Natural killer cell treated with Interleukin-12 subunit alpha and Interleukin-12 subunit beta and Interleukin-15 and Interleukin-18, amount 100 ng/mL, for 72 hours (primary cell): ENCODE data around the gene BMPR1A. TPM values are rescaled to one million over a fixed set of nuclear protein-coding genes. Genes with fewer than 3 reads are reported as not detected.
"Not testable (repeated sequence)": the region's sequence is repeated elsewhere in the genome, so short reads cannot be mapped to it uniquely, and the experiment has no call there.

ENCODE experiments used
- ATAC-seq, 2 donors: fragments of 150-1000 bp; cut with Tn5 transposase in 1 of 2; sonication (Bioruptor Pico), chemical (Tn5 transposase) in 1 of 2; 2 replicates each; pipeline ENCODE4 v1.10.0; 2021
- DNase-seq: peaks from one replicate; pipeline ENCODE4 v3.0.0; 2022; ENCODE audit warnings: low spot score
- H3K27ac Mint-ChIP-seq, 2 donors: 1 replicate in 1 of 2; 2 replicates in 1 of 2; pipeline ENCODE4 v1.8.0; 2022; ENCODE audit warnings: mixed read lengths in 2 of 2, mild to moderate bottlenecking in 1 of 2, moderate library complexity in 1 of 2
- H3K27me3 Mint-ChIP-seq, 2 donors: 1 replicate in 1 of 2; 2 replicates in 1 of 2; pipeline ENCODE4 v1.8.0; 2022; ENCODE audit warnings: mixed read lengths in 2 of 2
- H3K36me3 Mint-ChIP-seq: one replicate; pipeline ENCODE4 v1.8.0; 2022; ENCODE audit warnings: mixed read lengths
- H3K4me1 Mint-ChIP-seq, 2 donors: 1 replicate in 1 of 2; 2 replicates in 1 of 2; pipeline ENCODE4 v1.8.0; 2022; ENCODE audit warnings: low read depth in 2 of 2, mixed read lengths in 2 of 2, mild to moderate bottlenecking in 1 of 2
- H3K4me3 Mint-ChIP-seq: one replicate; pipeline ENCODE4 v1.8.0; 2022; ENCODE audit warnings: mixed read lengths
- H3K9me3 Mint-ChIP-seq: 2 replicates; pipeline ENCODE4 v1.8.0; 2022; ENCODE audit warnings: mixed read lengths
- total RNA-seq, 2 donors: library from RNA; stranded (reverse); gene quantifications; one replicate each; pipeline ENCODE4 v1.2.3, GENCODE V29; 2022

The BMPR1A gene
- total RNA-seq, 2 donors from 2014 or later: 8.2 to 11.5 TPM

DNA sequence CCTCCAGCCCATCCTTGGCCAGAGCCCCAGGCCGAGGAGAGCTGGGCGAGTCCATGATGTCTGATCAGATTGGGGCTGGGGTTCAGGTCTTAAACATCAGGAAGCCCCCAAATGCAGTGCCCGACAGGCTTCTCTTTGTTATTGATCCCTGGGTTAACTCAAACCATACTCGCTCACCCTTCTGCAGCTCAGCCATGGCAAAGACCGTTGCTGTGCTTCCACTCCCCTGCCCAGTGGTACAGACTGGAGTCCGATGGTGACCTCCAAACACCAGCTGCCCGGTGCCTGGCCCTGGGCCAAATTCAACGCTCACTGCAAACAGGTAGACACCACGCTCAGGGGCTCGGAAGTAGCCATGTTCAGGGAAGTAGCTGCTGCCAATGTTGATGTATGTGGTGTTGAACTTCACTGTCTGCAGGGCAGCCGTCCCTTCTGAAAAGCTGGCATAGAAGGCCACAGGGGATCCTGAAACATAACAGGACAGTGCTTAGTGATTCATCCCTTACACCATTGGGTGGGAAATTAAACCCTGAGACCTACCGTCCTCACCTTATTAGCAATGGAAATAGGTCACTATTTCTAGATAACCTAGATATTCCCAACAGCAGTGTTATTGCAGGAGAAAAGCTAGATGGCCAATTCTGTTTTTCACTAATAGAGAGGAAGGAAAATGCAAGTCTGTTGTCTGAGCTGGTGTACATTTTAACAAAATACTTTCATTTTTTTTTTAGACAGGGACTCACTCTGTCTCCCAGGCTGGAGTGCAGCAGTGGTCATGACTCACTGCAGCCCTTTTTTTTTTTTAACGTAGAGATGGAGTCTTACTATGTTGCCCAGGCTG, 180.5 kb downstream of the BMPR1A start:
- Mint-ChIP-seq H3K36me3 (no peaks in the 10 kb centered on the region), H3K27me3 (no peaks in the 10 kb centered on the region), H3K9me3 (no peaks in the 10 kb centered on the region), H3K27ac (no peak overlapping the region), H3K4me3 (no peak overlapping the region), H3K4me1 (peaks cover 0 to 3% of the 10 kb centered on the region in 2 donors)
- no peak for DNase-seq
- ATAC-seq: no peak

DNA sequence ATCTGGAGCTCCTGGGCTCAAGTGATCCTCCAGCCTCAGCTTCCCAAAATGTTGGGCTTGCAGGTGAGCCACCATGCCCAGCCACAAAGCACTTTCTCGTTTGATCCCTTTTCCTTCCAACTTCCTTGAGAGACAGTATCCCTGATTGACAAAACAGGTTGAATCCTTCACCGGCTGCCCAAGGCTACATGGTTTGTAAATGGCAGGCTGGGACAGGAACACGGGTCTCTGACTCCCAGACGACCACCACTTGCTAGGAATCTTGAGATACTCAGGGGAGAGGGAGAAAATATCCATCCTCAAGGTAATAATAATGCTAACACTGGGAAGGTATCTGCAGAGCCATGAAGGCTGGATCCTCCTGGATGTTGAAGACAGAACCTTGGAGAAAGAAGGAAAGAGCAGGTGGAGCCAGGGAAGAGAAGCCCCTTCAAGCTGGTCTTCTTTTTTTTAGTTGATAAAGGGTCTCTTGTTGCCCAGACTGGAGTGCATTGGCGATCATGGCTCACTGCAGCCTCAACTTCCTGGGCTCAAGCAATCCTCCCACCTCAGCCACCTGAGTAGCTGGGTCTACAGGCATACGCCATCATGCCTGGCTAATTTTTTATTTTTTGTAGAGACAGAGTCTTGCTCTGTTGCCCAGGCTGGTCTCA, 181.2 kb downstream of the BMPR1A start:
- Mint-ChIP-seq H3K27me3 (no peaks in the 10 kb centered on the region), H3K36me3 (no peaks in the 10 kb centered on the region), H3K9me3 (no peaks in the 10 kb centered on the region), H3K27ac (no peak overlapping the region), H3K4me1 (peaks cover 0 to 3% of the 10 kb centered on the region in 2 donors), H3K4me3 (no peak overlapping the region)
- DNase-seq (no peak), ATAC-seq (no peak)

- Mint-ChIP-seq H3K9me3 (no peaks in the 10 kb centered on the region), H3K36me3 (no peaks in the 10 kb centered on the region), H3K27me3 (no peaks in the 10 kb centered on the region), H3K4me3 (no peak overlapping the region), H3K4me1 (peaks cover 0 to 3% of the 10 kb centered on the region in 2 donors), H3K27ac (no peak overlapping the region)
- no peak for DNase-seq
- ATAC-seq: no peak
Observed at GRCh38 chr10:86938260-86938659, 181.8 kb downstream of the BMPR1A start.

DNA sequence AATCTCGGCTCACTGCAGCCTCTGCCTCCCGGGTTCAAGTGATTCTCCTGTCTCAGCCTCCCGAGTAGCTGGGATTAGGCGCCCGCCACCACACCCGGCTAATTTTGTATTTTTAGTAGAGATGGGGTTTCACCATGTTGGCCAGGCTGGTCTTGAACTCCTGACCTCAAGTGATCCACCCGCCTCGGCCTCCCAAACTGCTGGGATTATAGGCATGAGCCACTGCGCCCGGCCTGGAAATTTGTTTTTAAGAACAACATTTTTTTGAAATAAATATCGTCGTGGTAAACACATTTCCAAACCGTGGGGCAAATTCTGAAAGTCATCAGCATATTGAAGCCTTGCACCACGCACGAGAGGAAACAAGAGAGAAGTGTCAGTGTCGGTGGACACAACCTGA, 183.7 kb downstream of the BMPR1A start:
- not testable (repeated sequence) for ATAC-seq, H3K9me3 Mint-ChIP-seq, H3K36me3 Mint-ChIP-seq, H3K4me1 Mint-ChIP-seq, H3K4me3 Mint-ChIP-seq, DNase-seq, H3K27ac Mint-ChIP-seq, H3K27me3 Mint-ChIP-seq

DNA sequence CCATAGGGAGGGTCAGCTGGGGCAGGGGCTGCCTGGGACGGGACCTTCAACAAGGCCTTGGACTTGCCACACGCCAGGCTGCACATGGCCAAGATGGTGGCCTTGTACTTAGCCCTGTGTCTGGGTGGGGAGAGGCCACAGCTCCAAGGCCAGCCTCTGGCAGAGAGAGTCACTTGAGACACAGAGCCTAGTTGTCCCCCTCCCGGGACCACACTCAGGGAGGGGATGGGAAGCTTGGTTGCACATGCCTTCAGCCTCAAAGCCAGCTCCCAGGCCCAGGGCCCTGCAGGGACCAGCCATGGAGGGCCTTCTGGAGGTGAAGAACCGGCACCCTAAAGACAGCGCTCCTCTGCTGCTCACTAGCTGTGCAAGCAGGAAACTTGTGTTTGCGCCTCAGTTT, 184.3 kb downstream of the BMPR1A start:
- Mint-ChIP-seq H3K4me3 (no peak overlapping the region), H3K27me3 (no peaks in the 10 kb centered on the region)
- no peak for ATAC-seq

GRCh38 chr10:86941426-86941825, 185.0 kb downstream of the BMPR1A start:
- no peaks in the 10 kb centered on the region for H3K36me3 Mint-ChIP-seq
- H3K4me3 Mint-ChIP-seq: no peak overlapping the region
- no peak for ATAC-seq
- no peaks in the 10 kb centered on the region for H3K9me3 Mint-ChIP-seq
- DNase-seq: no peak
- H3K27ac Mint-ChIP-seq: no peak overlapping the region
- no peaks in the 10 kb centered on the region for H3K27me3 Mint-ChIP-seq
- peaks cover 0 to 6% of the 10 kb centered on the region in 2 donors for H3K4me1 Mint-ChIP-seq

More for the DNA sequence above, 184.3 kb downstream of the BMPR1A start:
- Mint-ChIP-seq H3K27ac (no peak overlapping the region), H3K4me1 (peaks cover 0 to 6% of the 10 kb centered on the region in 2 donors), H3K36me3 (no peaks in the 10 kb centered on the region), H3K9me3 (no peaks in the 10 kb centered on the region)
- DNase-seq: no peak

GRCh38 chr10:86941991-86942421, 185.6 kb downstream of the BMPR1A start:
- H3K27me3 Mint-ChIP-seq: peaks cover 0 to 5% of the 10 kb centered on the region in 2 donors
- no peaks in the 10 kb centered on the region for H3K36me3 Mint-ChIP-seq
- no peaks in the 10 kb centered on the region for H3K9me3 Mint-ChIP-seq
- no peak for ATAC-seq
- H3K4me3 Mint-ChIP-seq: no peak overlapping the region
- no peak overlapping the region for H3K27ac Mint-ChIP-seq
- peaks cover 0 to 6% of the 10 kb centered on the region in 2 donors for H3K4me1 Mint-ChIP-seq
- DNase-seq: no peak

- no peak for DNase-seq
- Mint-ChIP-seq H3K36me3 (no peaks in the 10 kb centered on the region), H3K4me3 (no peak overlapping the region), H3K4me1 (peaks cover 0 to 6% of the 10 kb centered on the region in 2 donors), H3K27me3 (peaks cover 0 to 5% of the 10 kb centered on the region in 2 donors), H3K27ac (no peak overlapping the region), H3K9me3 (no peaks in the 10 kb centered on the region)
- ATAC-seq: no peak
Observed at GRCh38 chr10:86942441-86943315, 186.3 kb downstream of the BMPR1A start.

DNA sequence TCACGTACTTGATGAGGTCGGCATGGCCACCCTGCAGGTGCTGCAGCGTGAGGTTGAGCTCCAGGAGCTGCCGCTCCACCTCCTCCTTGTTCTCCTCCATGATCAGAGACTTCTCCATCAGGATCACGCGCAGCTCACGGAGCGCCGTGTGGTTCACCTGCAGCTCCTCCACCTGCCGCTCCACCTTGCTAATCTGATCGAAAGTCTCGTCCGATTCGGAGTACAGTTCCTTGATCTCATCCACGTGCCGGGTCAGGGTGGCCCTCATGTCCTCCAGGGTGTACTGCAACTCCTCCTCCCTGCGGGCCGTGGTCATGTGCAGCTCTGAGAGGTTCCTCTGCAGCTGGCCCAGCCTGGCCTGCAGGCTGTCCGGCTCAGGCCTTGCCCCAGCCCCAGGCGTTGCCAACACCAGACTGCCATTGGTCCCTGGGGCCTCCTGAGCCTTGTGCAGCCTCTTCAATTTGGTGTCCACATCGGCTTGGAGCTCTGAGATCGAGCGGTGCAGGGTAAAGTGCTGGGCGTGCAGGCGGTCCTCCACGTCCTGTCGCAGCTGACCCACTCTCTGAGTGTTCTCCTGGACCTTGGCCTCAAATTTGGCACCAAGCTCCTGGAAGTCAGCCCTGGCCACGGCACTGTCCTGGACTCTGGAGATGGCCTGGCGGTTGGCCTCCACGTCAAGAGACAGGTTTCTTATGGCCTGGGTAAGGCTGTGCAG, 187.1 kb downstream of the BMPR1A start:
- Mint-ChIP-seq H3K4me3 (no peak overlapping the region), H3K36me3 (no peaks in the 10 kb centered on the region), H3K27ac (no peak overlapping the region), H3K27me3 (peaks cover 0 to 5% of the 10 kb centered on the region in 2 donors), H3K9me3 (no peaks in the 10 kb centered on the region), H3K4me1 (peaks cover 0 to 6% of the 10 kb centered on the region in 2 donors)
- DNase-seq: no peak
- ATAC-seq: no peak

DNA sequence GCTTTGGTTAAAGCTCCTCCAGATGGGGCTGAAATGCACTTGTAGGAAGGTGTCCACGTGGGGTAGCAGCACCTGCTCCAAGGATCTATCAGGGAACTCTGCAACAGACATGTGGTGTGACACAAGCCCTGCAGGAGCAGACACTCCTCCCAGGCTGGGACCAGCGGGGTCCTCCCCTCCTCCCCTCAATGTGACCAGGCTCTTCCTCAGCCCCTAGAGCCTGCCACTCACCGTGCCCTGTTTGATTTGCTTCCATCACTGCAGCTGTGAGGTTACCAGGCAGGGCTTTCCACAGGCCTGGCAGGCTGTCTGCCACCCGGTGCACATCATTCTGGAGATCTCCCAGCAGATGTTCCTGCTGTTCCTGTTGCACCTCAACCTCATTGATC, 187.6 kb downstream of the BMPR1A start:
- H3K9me3 Mint-ChIP-seq: no peaks in the 10 kb centered on the region
- ATAC-seq: no peak

GRCh38 chr10:86944471-86944870, 188.1 kb downstream of the BMPR1A start:
- ATAC-seq (peak in 1 of 2 donors; percentile 29), DNase-seq (no peak)
- Mint-ChIP-seq H3K4me3 (no peak overlapping the region), H3K9me3 (no peaks in the 10 kb centered on the region), H3K36me3 (no peaks in the 10 kb centered on the region), H3K4me1 (peaks cover 0 to 5% of the 10 kb centered on the region in 2 donors), H3K27ac (no peak overlapping the region), H3K27me3 (peaks cover 0 to 5% of the 10 kb centered on the region in 2 donors)

More for the DNA sequence above, 187.6 kb downstream of the BMPR1A start:
- peaks cover 0 to 6% of the 10 kb centered on the region in 2 donors for H3K4me1 Mint-ChIP-seq
- H3K4me3 Mint-ChIP-seq: no peak overlapping the region
- peaks cover 0 to 5% of the 10 kb centered on the region in 2 donors for H3K27me3 Mint-ChIP-seq
- H3K27ac Mint-ChIP-seq: no peak overlapping the region
- no peak for DNase-seq
- H3K36me3 Mint-ChIP-seq: no peaks in the 10 kb centered on the region

- peaks cover 0 to 4% of the 10 kb centered on the region in 2 donors for H3K4me1 Mint-ChIP-seq
- no peak for ATAC-seq
- H3K27ac Mint-ChIP-seq: no peak overlapping the region
Observed at GRCh38 chr10:86944907-86945306, 188.5 kb downstream of the BMPR1A start.

More at GRCh38 chr10:86944907-86945306, 188.5 kb downstream of the BMPR1A start:
- Mint-ChIP-seq H3K27me3 (peaks cover 0 to 5% of the 10 kb centered on the region in 2 donors), H3K9me3 (no peaks in the 10 kb centered on the region), H3K36me3 (no peaks in the 10 kb centered on the region), H3K4me3 (no peak overlapping the region)
- DNase-seq: no peak
